IMR-90 (cell line): Measurements from ENCODE around the gene OR4D5.

Experiments
- ELK1 ChIP-seq: fragments of 150-350 bp; IDR thresholded peaks from 2 replicates; pipeline ENCODE4 v1.6.1; 2016; ENCODE audit warnings: low read depth, mild to moderate bottlenecking, low read length, moderate library complexity, borderline replicate concordance
- MAZ ChIP-seq: IDR thresholded peaks from 2 replicates; pipeline ENCODE4 v1.6.1; 2012; ENCODE audit warnings: low read depth, mild to moderate bottlenecking, low read length, improper control_type of control experiment, moderate library complexity, borderline replicate concordance
- POLR2A ChIP-seq: IDR thresholded peaks from 2 replicates; pipeline ENCODE4 v1.6.1; 2012; ENCODE audit warnings: mild to moderate bottlenecking, low read depth, low read length
- RCOR1 ChIP-seq: IDR thresholded peaks from 2 replicates; pipeline ENCODE4 v1.6.1; 2012; ENCODE audit warnings: mild to moderate bottlenecking, low read length, improper control_type of control experiment; ENCODE audit not compliant: insufficient replicate concordance
- SMC3 ChIP-seq: fragments of 150-350 bp; IDR thresholded peaks from 2 replicates; pipeline ENCODE4 v1.6.1; 2016; ENCODE audit warnings: low read depth, mild to moderate bottlenecking, antibody characterized with exemption, low read length, moderate library complexity
- TF ChIP-seq, protein P1 (sequence below): conservative IDR thresholded peaks from 2 replicates; pipeline ENCODE4 v1.5.1; 2012; ENCODE audit warnings: mild to moderate bottlenecking, low read depth, low read length, improper control_type of control experiment

DNA sequence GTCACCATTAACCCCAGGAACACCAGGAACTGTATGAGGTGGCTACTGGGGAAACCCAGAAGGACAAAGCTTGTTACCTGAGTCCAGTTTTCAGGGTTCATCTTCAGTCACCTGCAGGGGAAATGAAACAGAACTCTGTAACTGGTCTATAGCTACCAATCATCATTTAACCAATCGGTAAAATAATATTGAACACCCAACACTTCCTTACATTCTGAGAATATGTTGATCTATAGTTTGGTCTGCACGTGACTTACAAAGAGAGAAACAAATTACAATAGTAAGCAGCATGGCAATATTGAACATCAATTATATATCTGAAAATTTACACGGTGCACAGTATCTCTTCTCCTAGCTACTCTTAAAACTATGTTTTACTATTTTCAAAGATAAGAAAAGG, 4.3 kb downstream of the OR4D5 start, which contains the start of gene OR6T1:
- TF ChIP-seq, protein P1, sequence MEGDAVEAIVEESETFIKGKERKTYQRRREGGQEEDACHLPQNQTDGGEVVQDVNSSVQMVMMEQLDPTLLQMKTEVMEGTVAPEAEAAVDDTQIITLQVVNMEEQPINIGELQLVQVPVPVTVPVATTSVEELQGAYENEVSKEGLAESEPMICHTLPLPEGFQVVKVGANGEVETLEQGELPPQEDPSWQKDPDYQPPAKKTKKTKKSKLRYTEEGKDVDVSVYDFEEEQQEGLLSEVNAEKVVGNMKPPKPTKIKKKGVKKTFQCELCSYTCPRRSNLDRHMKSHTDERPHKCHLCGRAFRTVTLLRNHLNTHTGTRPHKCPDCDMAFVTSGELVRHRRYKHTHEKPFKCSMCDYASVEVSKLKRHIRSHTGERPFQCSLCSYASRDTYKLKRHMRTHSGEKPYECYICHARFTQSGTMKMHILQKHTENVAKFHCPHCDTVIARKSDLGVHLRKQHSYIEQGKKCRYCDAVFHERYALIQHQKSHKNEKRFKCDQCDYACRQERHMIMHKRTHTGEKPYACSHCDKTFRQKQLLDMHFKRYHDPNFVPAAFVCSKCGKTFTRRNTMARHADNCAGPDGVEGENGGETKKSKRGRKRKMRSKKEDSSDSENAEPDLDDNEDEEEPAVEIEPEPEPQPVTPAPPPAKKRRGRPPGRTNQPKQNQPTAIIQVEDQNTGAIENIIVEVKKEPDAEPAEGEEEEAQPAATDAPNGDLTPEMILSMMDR = no peak
- no peak for TF ChIP-seq ELK1
- TF ChIP-seq MAZ = no peak
- no peak for TF ChIP-seq RCOR1
- TF ChIP-seq POLR2A = no peak
- no peak for TF ChIP-seq SMC3
